Frontal cortex (tissue), 4 donors: ENCODE data around the gene AMMECR1. TPM values are rescaled to one million over a fixed set of nuclear protein-coding genes. Genes with fewer than 3 reads are reported as not detected.

Source experiments
- DNase-seq, 2 donors: peaks; one replicate each; pipeline ENCODE4 v3.0.0; 2012; ENCODE audit warnings: low spot score in 2 of 2
- FAIRE-seq: peaks from 2 replicates; lab custom pipeline; 2012; peaks lifted over from hg19 to GRCh38; lab: Jason Lieb, UNC
- total RNA-seq: library from RNA; depleted of rRNA; stranded (reverse); fragments of >200 nt; gene quantifications from one replicate; pipeline ENCODE4 v1.2.3, GENCODE V29; 2014
- donor health status: control.
- donor health status: control.
- donor health status: control.

The AMMECR1 gene
- total RNA-seq, 1 donor from 2014 or later: 2.9 TPM

- FAIRE-seq: no peak
Measured at GRCh38 chrX:110315551-110315950, 2.3 kb downstream of the AMMECR1 start.

GRCh38 chrX:110311437-110312230, 6.3 kb downstream of the AMMECR1 start:
- DNase-seq: no peak
- no peak for FAIRE-seq

More at GRCh38 chrX:110315551-110315950, 2.3 kb downstream of the AMMECR1 start:
- no peak for DNase-seq

- FAIRE-seq: no peak
- DNase-seq: no peak
Measured at GRCh38 chrX:110310896-110311295, 7.0 kb downstream of the AMMECR1 start.

GRCh38 chrX:110310000-110310790, 7.7 kb downstream of the AMMECR1 start:
- no peak for DNase-seq
- FAIRE-seq: no peak

DNA sequence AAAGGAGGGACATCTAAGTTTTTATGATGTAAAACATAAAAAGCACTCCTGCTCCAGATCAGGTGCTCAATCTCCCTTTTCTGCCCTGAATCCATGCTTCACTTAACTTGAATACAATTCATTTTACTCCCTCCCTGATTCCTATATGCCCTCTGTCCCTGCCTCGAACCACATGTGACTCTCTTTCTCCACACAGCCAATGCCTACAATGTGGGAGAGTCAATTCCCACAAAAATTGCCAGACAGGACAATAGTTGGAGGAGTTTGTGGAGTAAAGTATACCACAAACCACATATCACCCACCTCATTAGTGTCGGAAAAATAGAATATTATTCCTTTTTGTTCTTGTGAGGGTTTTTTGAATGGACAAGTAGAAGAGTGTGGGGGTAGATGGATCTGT, 9.7 kb downstream of the AMMECR1 start:
- no peak for DNase-seq
- no peak for FAIRE-seq

DNA sequence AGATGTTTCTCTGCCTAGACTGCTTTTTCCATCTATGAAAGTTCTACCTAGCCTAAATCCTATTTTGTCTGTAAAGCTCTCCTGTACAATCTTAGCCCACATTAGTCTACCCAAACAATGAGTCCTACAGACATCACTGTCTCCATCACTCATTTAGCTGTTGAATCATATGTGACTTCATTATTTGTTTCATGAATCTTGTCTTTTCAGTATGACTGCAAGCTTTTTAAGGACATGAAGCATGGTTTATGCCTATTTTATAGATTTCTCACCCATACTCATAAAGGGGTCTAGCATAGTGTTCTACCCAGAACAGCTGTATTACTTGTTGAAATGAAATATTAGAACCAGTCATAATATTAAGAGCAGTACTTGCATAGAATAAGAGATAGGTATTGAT, 13.0 kb downstream of the AMMECR1 start:
- no peak for FAIRE-seq
- DNase-seq: no peak

DNA sequence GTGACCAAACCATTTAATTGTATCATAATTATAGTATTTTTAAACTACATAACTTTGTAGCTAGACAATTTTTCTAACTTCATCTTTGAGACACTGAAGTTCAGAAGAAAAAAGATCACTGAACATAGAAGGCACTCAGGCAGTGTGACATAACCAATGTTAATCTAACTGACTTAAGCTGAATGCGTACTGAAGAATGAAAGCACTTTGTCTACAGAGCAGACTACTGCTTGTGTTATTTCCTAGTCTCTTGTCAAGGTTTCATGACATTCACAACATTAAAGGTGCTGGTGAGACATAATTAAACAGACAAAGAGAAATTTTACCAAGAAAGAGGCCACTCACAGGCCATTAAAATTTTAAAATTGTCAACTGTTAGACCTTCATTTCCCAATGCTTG, 13.5 kb downstream of the AMMECR1 start:
- FAIRE-seq: no peak
- no peak for DNase-seq

GRCh38 chrX:110302975-110303374, 14.9 kb downstream of the AMMECR1 start:
- DNase-seq: no peak
- no peak for FAIRE-seq

- FAIRE-seq (no peak), DNase-seq (no peak)
Measured at GRCh38 chrX:110301194-110301593, 16.7 kb downstream of the AMMECR1 start.

DNA sequence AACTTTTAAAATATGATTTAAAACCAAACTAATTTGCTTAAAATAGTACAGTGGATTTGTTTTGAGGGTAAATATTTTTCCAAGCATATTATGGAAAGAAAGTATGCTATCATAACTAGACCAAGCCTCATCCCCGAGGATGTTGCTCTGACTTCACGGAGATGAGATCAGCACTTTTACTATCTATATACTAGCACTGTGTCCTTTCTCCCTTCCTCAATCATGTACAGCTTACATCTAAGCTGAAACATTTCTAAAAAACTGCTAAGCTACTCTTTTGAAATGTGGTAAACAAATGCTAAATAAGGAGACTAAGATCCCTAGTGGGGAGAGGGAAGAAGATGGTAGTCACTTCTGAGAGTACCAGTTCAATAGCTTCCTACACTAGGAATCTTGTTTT, 23.8 kb downstream of the AMMECR1 start:
- DNase-seq (no peak), FAIRE-seq (no peak)

GRCh38 chrX:110293658-110294057, 24.2 kb downstream of the AMMECR1 start:
- no peak for FAIRE-seq

DNA sequence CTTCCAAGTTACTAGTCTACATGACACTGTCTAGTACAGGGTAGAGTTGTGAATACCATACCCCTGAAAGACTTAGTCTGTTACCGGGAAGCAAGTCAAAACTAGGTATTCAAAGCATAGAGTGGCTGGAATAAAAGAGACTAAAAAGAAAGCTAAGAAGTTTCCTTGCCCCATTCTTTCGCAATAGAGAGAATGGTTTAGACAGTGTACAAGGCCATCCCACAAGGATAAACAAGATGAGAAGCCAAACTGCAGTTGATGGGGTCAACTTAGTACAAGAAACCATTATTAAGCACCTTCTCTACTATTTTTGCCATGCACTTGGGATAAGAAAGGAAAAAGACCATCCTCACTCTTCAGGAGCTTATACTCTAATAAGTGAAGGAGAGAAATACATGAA, 30.3 kb downstream of the AMMECR1 start:
- DNase-seq (no peak), FAIRE-seq (no peak)

More at GRCh38 chrX:110293658-110294057, 24.2 kb downstream of the AMMECR1 start:
- DNase-seq: no peak

DNA sequence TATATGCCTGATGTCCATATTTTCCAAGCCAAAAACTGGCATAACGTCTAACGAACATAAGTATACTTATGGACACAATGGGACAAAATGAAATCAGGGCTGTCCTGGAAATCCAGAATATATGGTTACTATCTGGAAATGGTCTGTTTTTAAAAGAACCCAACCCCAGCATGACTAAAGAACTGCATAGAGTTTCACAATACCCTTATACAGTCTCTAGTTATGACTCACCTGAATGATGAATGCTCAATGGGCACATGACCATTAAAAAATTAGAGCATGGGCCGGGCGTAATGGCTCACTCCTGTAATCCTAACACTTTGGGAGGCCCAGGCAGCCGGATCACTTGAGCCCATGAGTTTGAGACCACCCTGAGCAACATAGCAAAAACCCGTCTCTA, 31.8 kb downstream of the AMMECR1 start:
- DNase-seq: no peak
- FAIRE-seq: no peak

DNA sequence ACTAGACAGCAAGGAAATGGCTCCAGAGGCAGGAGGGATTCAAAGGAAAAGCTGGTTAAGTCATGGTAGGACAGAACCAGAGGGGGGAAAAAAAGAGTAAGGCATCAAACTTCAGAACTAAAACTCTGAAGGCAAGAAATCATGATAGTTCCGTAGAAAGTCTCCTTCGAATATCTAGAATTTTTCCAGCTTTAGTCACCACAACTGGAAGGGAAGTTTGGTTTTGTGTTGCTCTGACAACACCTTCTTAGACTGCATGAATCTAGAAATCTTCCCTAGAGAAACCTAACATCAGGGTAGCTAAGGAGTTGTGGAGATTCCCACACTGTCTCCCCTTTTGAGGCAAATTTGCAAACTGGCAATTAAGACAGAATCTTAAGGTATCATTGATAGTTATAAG, 33.7 kb downstream of the AMMECR1 start:
- FAIRE-seq (no peak), DNase-seq (no peak)

- DNase-seq (no peak), FAIRE-seq (no peak)
Measured at GRCh38 chrX:110282922-110283321, 35.0 kb downstream of the AMMECR1 start.

DNA sequence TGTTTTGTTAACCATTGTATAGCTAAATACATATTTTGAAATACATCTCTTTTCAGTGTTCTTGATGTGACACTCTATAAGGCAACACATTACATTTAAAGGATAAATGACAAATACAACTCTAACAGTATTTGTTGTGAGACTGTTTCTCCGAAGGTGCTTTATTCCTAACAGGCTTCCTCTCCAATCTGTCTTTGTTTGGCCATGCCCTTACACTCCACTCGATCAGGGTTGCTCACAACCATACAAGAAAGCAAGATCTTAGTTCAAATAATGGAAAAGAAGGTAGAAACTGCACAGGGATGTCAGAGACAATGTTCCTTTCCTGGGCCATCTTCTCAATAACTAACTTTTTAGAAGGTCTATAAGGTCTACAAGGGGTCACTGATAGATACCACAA, 36.5 kb downstream of the AMMECR1 start:
- DNase-seq (no peak), FAIRE-seq (no peak)

- FAIRE-seq: no peak
- DNase-seq: no peak
Measured at GRCh38 chrX:110280954-110281353, 36.9 kb downstream of the AMMECR1 start.

- FAIRE-seq (no peak), DNase-seq (no peak)
Measured at GRCh38 chrX:110277609-110278008, 40.3 kb downstream of the AMMECR1 start.

DNA sequence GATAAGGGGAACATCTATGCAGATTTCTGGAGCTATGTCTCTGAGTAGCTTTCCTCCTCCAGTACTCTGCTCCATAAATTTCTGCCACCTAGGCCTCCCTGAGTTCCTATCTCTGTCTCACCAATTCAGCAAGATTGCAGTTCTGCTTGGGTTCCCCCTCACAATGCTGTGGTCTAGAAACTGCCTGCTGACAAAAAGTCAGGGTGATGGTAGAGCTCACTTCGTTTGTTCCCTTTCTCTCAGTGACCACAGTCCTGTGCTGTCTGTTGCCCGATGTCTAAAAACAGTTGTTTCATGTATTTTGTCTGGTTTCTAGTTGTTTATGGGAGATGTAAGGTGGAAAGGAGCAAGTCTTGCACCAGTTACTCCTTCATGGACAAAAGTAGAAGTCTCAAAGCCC, 41.1 kb downstream of the AMMECR1 start:
- FAIRE-seq (no peak), DNase-seq (no peak)

GRCh38 chrX:110268886-110269285, 49.0 kb downstream of the AMMECR1 start:
- no peak for FAIRE-seq
- DNase-seq: no peak

- FAIRE-seq (no peak), DNase-seq (no peak)
Measured at GRCh38 chrX:110268395-110268794, 49.5 kb downstream of the AMMECR1 start.
